A549 (cell line): ENCODE measurements around the gene ODAD4.

ENCODE experiments used
- BHLHE40 ChIP-seq: IDR thresholded peaks from 2 replicates; pipeline ENCODE4 v1.6.1; 2012; ENCODE audit warnings: low read depth, low read length, inconsistent platforms
- CHD4 ChIP-seq: fragments of 200-600 bp; sonication (generic); IDR thresholded peaks from 2 replicates; pipeline ENCODE4 v1.6.1; 2016; ENCODE audit warnings: antibody characterized with exemption, mild to moderate bottlenecking, borderline replicate concordance
- CTCF ChIP-seq: fragments of >200 bp; sonication (Bioruptor Twin); formaldehyde crosslinking; IDR thresholded peaks from 3 replicates; pipeline ENCODE4 v1.5.1; 2016
- ESRRA ChIP-seq: fragments of 150-350 bp; IDR thresholded peaks from 2 replicates; pipeline ENCODE4 v1.6.1; 2014; ENCODE audit warnings: mild to moderate bottlenecking, low read length, borderline replicate concordance
- FOSL2 ChIP-seq, 2 experiments: fragments of 450-650 bp in 1 of 2; fragments of >200 bp in 1 of 2; sonication (Bioruptor Twin) in 1 of 2; formaldehyde crosslinking; IDR thresholded peaks; 2 replicates each; pipeline versions ENCODE4 v1.5.0 to v1.6.1; 2016 to 2020; ENCODE audit warnings: mild to moderate bottlenecking in 1 of 2, moderate library complexity in 1 of 2
- HDAC2 ChIP-seq: fragments of 200-600 bp; sonication (generic); IDR thresholded peaks from 2 replicates; pipeline ENCODE4 v1.6.1; 2016
- HES2 ChIP-seq: fragments of >200 bp; sonication (Bioruptor Twin); formaldehyde crosslinking; IDR thresholded peaks from 2 replicates; pipeline ENCODE4 v1.6.1; 2016
- HOXB5 ChIP-seq: fragments of 250-450 bp; sonication (Bioruptor Pico); IDR thresholded peaks from 2 replicates; pipeline ENCODE4 v1.5.0; 2020; ENCODE audit warnings: mild to moderate bottlenecking, moderate library complexity
- JUNB ChIP-seq: fragments of >200 bp; sonication (Bioruptor Twin); formaldehyde crosslinking; IDR thresholded peaks from 2 replicates; pipeline ENCODE4 v1.6.1; 2016
- MAZ ChIP-seq: fragments of 150-350 bp; IDR thresholded peaks from 2 replicates; pipeline ENCODE4 v1.6.1; 2014; ENCODE audit warnings: antibody characterized with exemption, low read depth, low read length, borderline replicate concordance
- POLR2A ChIP-seq: IDR thresholded peaks from 2 replicates; pipeline ENCODE4 v1.6.1; 2012; ENCODE audit warnings: mild to moderate bottlenecking, low read length
- RAD21 ChIP-seq, 2 experiments: fragments of >200 bp in 1 of 2; sonication (Bioruptor Twin) in 1 of 2; formaldehyde crosslinking in 1 of 2; IDR thresholded peaks in 1 of 2; conservative IDR thresholded peaks in 1 of 2; 2 replicates in 1 of 2; 3 replicates in 1 of 2; pipeline ENCODE4 v1.6.1; 2012 to 2018; ENCODE audit warnings: inconsistent platforms in 1 of 2

- TF ChIP-seq CHD4: no peak
- no peak for TF ChIP-seq MAZ
- TF ChIP-seq CTCF: no peak
- no peak for TF ChIP-seq FOSL2 (IDR thresholded peaks at IDR 0.05)
- TF ChIP-seq FOSL2 (CRISPR knock-in tag; IDR thresholded peaks at IDR 0.05): no peak
- no peak for TF ChIP-seq HOXB5 (CRISPR knock-in tag)
- no peak for TF ChIP-seq HDAC2
- no peak for TF ChIP-seq RAD21 (conservative IDR thresholded peaks at IDR 0.05 in 1 of 2, IDR thresholded peaks at IDR 0.05 in 1 of 2)
- no peak for TF ChIP-seq POLR2A
- TF ChIP-seq HES2: no peak
- TF ChIP-seq JUNB: no peak
- no peak for TF ChIP-seq ESRRA
- TF ChIP-seq BHLHE40: no peak
Measured at GRCh38 chr17:41942626-41943373, 12.4 kb downstream of the ODAD4 start.
